HG03139 (cell line): ENCODE measurements around the gene MRPL4.
"Not testable (repeated sequence)": the region's sequence is repeated elsewhere in the genome, so short reads cannot be mapped to it uniquely, and the experiment has no call there.

Experiments
- ATAC-seq: cut with Tn5 transposase; IDR thresholded peaks from one replicate; pipeline ENCODE4 v1.9.1; 2021; ENCODE audit not compliant: unreplicated experiment

The MRPL4 gene

GRCh38 chr19:10259162-10259905 is 7.3 kb downstream of the MRPL4 start:
- no peak for ATAC-seq

GRCh38 chr19:10260141-10260584 is 8.1 kb downstream of the MRPL4 start:
- no peak for ATAC-seq

GRCh38 chr19:10262771-10263170 is 10.8 kb downstream of the MRPL4 start:
- no peak for ATAC-seq

- ATAC-seq = no peak
These were observed 14.7 kb downstream of the MRPL4 start for GRCh38 chr19:10266706-10267105.

GRCh38 chr19:10268071-10268470 is 16.1 kb downstream of the MRPL4 start:
- no peak for ATAC-seq

- no peak for ATAC-seq
These were observed 17.5 kb downstream of the MRPL4 start for GRCh38 chr19:10269333-10270179.

GRCh38 chr19:10270180-10270615 is 18.2 kb downstream of the MRPL4 start:
- no peak for ATAC-seq

- ATAC-seq = no peak
These were observed 18.8 kb downstream of the MRPL4 start, which contains the start of gene ICAM1 for GRCh38 chr19:10270616-10271394. TSS of gene ICAM1 (plus strand) at chr19:10271120. CDS start at chr19:10271160, 40 bp downstream.

GRCh38 chr19:10271543-10272086 is 19.6 kb downstream of the MRPL4 start:
- ATAC-seq = no peak

- ATAC-seq = no peak
These were observed 22.6 kb downstream of the MRPL4 start for GRCh38 chr19:10274589-10274988.

- no peak for ATAC-seq
These were observed 26.0 kb downstream of the MRPL4 start for GRCh38 chr19:10277795-10278589.

- ATAC-seq = no peak
These were observed 26.9 kb downstream of the MRPL4 start for GRCh38 chr19:10278935-10279334.

GRCh38 chr19:10279737-10280442 is 27.9 kb downstream of the MRPL4 start:
- no peak for ATAC-seq

GRCh38 chr19:10282043-10282442 is 30.0 kb downstream of the MRPL4 start:
- ATAC-seq = not testable (repeated sequence)

GRCh38 chr19:10283301-10284064 is 31.5 kb downstream of the MRPL4 start:
- ATAC-seq = no peak

GRCh38 chr19:10284065-10284959 is 32.3 kb downstream of the MRPL4 start:
- no peak for ATAC-seq

- no peak for ATAC-seq
These were observed 32.9 kb downstream of the MRPL4 start for GRCh38 chr19:10284960-10285278.

- ATAC-seq = no peak
These were observed 33.4 kb downstream of the MRPL4 start for GRCh38 chr19:10285393-10285792.
